GM12891 (cell line): ENCODE results near the gene ZFYVE21.

Experiments used
- PAX5 ChIP-seq: IDR thresholded peaks from 2 replicates; pipeline ENCODE4 v1.6.1; 2011; ENCODE audit warnings: low read length, moderate library complexity, mild to moderate bottlenecking; ENCODE audit not compliant: insufficient read depth, severe bottlenecking
- POLR2A ChIP-seq: IDR thresholded peaks from 2 replicates; pipeline ENCODE4 v1.6.1; 2011; ENCODE audit warnings: low read depth, low read length, control low read depth
- POLR2AphosphoS5 ChIP-seq: IDR thresholded peaks from 2 replicates; pipeline ENCODE4 v1.6.1; 2011; ENCODE audit warnings: low read depth, low read length, control low read depth
- SPI1 ChIP-seq: IDR thresholded peaks from 2 replicates; pipeline ENCODE4 v1.6.1; 2011; ENCODE audit warnings: low read depth, low read length, control low read depth

DNA sequence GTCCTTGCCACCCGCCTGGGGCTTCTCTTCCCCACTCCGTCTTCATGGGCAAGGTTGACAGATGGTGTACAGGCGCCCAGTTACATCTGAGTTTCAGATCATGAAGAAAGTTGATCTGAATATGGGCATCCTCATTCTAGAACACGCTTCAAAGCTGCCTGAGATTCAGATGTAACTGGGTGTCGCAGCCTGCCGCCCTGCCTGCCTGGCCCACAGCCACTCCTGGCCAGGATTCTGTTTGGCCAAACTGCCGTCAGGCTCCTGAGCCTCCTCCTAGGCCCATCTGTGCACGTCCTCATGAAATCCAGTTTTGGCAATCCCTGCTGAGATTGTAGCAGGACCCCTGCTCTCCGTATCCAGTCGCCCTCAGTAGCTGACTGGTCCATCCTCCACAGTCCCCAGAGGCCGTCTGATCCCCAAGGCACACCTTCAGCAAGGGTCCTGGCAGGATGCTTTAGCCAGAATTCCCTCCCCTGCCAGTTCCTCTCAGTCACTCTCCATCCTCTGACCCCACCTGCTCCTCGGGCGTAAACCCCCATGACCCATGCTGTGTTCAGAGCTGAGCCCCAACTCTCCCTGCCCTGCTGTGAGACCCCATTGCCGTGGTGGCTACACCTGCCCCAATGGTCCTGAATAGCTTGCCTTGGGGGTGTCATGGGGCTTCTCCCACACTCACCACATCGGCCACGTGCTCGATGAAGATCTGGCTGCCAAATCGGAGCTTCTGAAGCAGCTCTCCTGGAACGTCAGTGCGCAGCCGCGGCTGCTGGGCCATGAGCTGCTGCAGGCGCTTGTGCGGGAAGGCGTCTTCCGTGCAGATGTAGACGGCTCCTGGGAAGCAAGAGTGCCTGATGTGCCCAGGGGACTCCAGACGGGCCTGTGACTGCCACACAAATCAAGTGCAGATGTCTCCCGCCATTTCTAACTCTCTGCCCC, 12.8 kb upstream of the ZFYVE21 start:
- TF ChIP-seq POLR2A (no peak; the same call in 1 of the 2 replicates), SPI1 (no peak), PAX5 (no peak), POLR2AphosphoS5 (no peak)
